Raji (cell line): ENCODE measurements around the gene ZNF609.

ENCODE experiments used
- POLR2A ChIP-seq: IDR thresholded peaks from 2 replicates; pipeline ENCODE4 v1.6.1; 2011; ENCODE audit warnings: low read depth, low read length, control low read depth; ENCODE audit not compliant: insufficient read depth

Gene ZNF609

GRCh38 chr15:64535460-64536243 is 75.3 kb downstream of the ZNF609 start:
- no peak for TF ChIP-seq POLR2A

GRCh38 chr15:64536244-64536836 is 76.0 kb downstream of the ZNF609 start:
- no peak for TF ChIP-seq POLR2A

GRCh38 chr15:64542091-64542490 is 81.7 kb downstream of the ZNF609 start:
- no peak for TF ChIP-seq POLR2A

GRCh38 chr15:64544450-64544849 is 84.1 kb downstream of the ZNF609 start:
- no peak for TF ChIP-seq POLR2A

GRCh38 chr15:64547275-64547674 is 86.9 kb downstream of the ZNF609 start:
- no peak for TF ChIP-seq POLR2A

- no peak for TF ChIP-seq POLR2A
Measured at GRCh38 chr15:64548235-64548634, 87.9 kb downstream of the ZNF609 start.

GRCh38 chr15:64549860-64550259 is 89.5 kb downstream of the ZNF609 start:
- no peak for TF ChIP-seq POLR2A

- TF ChIP-seq POLR2A, result no peak
Measured at GRCh38 chr15:64552281-64552948, 92.0 kb downstream of the ZNF609 start.

- TF ChIP-seq POLR2A, result no peak
Measured at GRCh38 chr15:64558460-64559179, 98.2 kb downstream of the ZNF609 start.

- TF ChIP-seq POLR2A, result no peak
Measured at GRCh38 chr15:64559243-64559642, 98.9 kb downstream of the ZNF609 start.

- no peak for TF ChIP-seq POLR2A
Measured at GRCh38 chr15:64560501-64560900, 100.1 kb downstream of the ZNF609 start.

GRCh38 chr15:64560998-64561397 is 100.6 kb downstream of the ZNF609 start:
- no peak for TF ChIP-seq POLR2A

GRCh38 chr15:64562003-64562640 is 101.7 kb downstream of the ZNF609 start:
- TF ChIP-seq POLR2A, result no peak

GRCh38 chr15:64566102-64566501 is 105.7 kb downstream of the ZNF609 start:
- TF ChIP-seq POLR2A, result no peak
